Cardiac fibroblast (primary cell): ENCODE measurements around the gene RPL35.

Experiments
- DNase-seq, 2 donors: peaks; one replicate each; pipeline versions ENCODE4 v3.0.0 to v3.0.0-alpha.2; 2010; ENCODE audit warnings: low read depth in 2 of 2
- H3K4me3 ChIP-seq, 2 donors: replicated peaks in 1 of 2; 1 replicate in 1 of 2; 2 replicates in 1 of 2; pipeline ENCODE4 v1.5.1; 2011; ENCODE audit warnings: low read depth in 2 of 2, low read length in 2 of 2, mild to moderate bottlenecking in 2 of 2, moderate library complexity in 1 of 2
- CTCF ChIP-seq: IDR thresholded peaks from one replicate; pipeline ENCODE4 v1.5.1; 2011; ENCODE audit warnings: low read depth, mild to moderate bottlenecking, low read length, inconsistent platforms

Gene RPL35

GRCh38 chr9:124810663-124811355 lies 50.9 kb downstream of the RPL35 start:
- H3K4me3 ChIP-seq, result no peak overlapping the region
- no peak for TF ChIP-seq CTCF
- DNase-seq, result peak; percentile 78 to 80

- no peak overlapping the region for H3K4me3 ChIP-seq
- DNase-seq, result no peak
- TF ChIP-seq CTCF, result no peak
Observed at GRCh38 chr9:124809741-124810500, 51.8 kb downstream of the RPL35 start.

DNA sequence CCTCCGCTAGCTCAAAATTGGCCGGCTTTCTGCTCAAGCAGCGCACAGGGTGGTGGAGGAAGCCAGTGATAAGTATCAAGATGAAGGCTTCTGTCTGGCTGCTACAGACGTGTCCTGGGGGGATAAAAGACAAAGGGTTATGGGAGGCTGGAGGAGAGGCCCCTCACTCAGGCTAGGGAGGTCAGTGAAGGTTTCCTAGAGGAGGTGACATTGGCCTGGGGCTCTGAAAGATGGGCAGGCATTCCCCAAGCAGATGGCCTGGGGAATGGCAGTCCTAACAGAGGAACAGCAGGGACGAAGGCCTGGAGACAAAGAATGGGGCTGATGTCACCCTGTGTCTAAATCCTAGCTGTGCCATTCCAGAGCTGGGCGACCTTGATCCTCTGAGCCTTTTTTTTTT lies 52.5 kb downstream of the RPL35 start:
- no peak overlapping the region for H3K4me3 ChIP-seq
- no peak for DNase-seq
- TF ChIP-seq CTCF, result no peak

DNA sequence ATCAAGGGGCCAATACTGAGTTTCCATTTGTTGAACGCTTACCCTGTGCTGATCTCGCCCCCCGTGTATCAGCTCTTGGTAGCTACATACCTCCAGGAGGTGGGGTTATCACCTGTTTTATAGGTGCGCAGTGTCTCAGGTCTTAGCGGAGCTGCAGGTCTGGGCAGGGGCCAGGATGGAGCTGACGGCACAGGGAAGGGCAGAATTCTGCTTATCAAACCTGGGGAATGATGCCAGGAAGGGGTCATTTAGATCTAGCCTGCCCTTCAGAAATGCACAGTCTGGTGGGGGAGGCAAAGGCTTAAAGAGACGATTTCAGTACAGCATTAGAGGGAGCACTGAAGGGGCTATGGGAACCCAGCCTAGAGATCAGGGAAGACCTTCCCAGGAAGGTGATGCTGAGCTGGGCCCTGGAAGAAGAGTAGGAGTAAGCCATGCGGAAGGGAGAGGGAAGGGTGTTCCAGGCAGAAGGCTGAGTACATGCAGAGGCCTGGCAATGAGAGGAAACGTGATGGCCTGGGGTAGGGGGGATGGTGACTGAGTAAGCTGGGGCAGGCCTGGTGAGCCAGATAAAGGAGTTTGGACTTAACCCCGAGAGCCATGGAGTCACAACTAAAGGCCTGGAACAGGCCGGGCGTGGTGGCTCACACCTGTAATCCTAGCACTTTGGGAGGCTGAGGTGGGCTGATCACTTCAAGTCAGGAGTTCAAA lies 53.4 kb downstream of the RPL35 start:
- H3K4me3 ChIP-seq, result no peak overlapping the region
- DNase-seq, result no peak
- no peak for TF ChIP-seq CTCF
